Choroid plexus epithelial cell (primary cell): ENCODE measurements around the gene BLOC1S4.

Source experiments
- DNase-seq: peaks from one replicate; pipeline ENCODE4 v3.0.0-alpha.2; 2010; ENCODE audit warnings: low read depth
- H3K4me3 ChIP-seq: 2 replicates; pipeline ENCODE4 v1.5.1; 2011; ENCODE audit warnings: low read depth, mild to moderate bottlenecking, control low read depth, low read length, moderate library complexity
- TF ChIP-seq, protein P1 (sequence below): conservative IDR thresholded peaks from 2 replicates; pipeline ENCODE4 v1.5.1; 2011; ENCODE audit warnings: low read depth, mild to moderate bottlenecking, control low read depth, inconsistent platforms, low read length, moderate library complexity

The BLOC1S4 gene

DNA sequence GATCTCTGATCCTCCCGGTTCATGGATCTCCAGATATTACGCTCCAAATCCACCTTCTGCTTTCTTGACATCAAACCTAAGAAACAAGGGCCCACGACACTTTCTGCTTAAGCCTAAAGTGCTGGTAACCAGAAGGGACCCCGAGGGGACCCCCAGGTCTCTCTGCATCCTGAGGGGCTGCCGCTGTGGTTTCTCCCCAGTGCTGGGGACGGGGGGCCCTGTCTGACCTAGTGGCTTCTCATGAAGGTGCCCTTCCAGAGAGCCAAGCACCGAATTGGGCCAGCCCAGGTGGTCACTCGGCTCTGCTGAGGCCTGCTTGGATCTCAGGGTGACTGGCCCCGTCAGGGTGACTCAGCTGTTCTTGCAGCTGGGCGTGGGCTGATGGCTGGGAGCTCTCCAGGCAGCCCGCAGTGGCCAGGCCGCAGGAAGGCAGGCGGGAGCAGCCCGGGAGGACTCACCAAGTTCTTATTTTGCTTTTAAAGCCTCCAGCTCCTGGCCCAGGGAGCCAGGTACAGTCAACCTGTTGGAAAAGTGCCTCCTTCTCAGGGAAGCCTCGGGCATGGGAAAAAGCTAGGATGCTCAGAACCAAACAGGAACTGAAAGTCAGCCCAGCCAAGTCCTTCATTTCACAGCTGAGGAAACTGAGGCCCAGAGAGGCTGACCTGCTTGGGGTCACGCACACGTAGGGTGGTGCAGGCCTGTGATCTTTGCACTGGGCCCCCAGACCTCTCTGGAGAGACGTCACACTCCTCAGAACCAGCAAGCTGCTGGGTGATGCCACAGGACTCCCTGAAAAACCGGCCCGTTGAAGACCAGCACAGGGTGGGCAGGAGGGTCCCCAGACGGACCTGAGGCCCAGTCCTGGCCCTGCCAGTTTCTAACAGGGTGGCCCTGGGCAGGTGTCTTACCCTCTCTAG is 16.7 kb downstream of the BLOC1S4 start:
- TF ChIP-seq, protein P1, sequence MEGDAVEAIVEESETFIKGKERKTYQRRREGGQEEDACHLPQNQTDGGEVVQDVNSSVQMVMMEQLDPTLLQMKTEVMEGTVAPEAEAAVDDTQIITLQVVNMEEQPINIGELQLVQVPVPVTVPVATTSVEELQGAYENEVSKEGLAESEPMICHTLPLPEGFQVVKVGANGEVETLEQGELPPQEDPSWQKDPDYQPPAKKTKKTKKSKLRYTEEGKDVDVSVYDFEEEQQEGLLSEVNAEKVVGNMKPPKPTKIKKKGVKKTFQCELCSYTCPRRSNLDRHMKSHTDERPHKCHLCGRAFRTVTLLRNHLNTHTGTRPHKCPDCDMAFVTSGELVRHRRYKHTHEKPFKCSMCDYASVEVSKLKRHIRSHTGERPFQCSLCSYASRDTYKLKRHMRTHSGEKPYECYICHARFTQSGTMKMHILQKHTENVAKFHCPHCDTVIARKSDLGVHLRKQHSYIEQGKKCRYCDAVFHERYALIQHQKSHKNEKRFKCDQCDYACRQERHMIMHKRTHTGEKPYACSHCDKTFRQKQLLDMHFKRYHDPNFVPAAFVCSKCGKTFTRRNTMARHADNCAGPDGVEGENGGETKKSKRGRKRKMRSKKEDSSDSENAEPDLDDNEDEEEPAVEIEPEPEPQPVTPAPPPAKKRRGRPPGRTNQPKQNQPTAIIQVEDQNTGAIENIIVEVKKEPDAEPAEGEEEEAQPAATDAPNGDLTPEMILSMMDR: no peak
- DNase-seq: peak; percentile 95
- no peak overlapping the region for H3K4me3 ChIP-seq

DNA sequence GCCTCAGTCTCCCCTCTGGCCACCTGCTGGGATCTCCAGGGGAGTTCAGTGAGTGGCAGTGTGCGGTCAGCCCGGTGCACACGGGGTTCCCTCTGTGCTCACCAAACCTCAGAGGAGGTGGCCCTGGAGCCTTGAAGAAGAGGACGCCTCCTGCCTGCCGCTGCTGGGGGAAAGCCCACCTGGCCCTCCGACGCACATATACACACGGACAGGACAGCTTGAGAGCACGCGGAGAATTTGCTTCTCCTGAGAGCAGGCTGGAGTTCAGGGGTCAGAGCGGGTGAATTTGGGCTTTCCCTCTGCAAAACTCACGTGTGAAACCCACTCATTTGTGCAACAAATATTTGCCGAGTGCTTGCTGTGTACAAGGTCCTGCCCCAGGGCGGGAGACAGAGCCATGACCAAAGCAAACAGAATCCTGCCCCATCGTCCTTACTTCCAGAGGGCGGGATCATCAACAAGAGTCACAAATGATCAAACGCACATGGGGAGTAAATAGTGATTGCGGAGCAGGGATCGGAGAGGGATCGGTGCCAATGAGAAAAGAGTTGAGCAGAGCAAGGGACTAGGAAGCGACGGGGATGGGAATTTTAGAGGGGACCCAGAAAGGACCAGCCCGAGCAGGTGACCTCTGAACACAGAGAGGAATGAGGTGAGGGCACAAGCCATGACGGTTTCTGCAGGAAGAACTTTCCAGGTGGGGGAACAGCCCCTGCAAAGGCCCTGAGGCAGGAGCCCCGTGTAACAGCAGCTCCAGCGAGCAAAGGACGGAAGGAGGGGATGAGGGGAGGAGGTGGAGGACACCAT is 17.6 kb downstream of the BLOC1S4 start:
- TF ChIP-seq, protein P1: no peak
- H3K4me3 ChIP-seq: no peak overlapping the region
- no peak for DNase-seq

DNA sequence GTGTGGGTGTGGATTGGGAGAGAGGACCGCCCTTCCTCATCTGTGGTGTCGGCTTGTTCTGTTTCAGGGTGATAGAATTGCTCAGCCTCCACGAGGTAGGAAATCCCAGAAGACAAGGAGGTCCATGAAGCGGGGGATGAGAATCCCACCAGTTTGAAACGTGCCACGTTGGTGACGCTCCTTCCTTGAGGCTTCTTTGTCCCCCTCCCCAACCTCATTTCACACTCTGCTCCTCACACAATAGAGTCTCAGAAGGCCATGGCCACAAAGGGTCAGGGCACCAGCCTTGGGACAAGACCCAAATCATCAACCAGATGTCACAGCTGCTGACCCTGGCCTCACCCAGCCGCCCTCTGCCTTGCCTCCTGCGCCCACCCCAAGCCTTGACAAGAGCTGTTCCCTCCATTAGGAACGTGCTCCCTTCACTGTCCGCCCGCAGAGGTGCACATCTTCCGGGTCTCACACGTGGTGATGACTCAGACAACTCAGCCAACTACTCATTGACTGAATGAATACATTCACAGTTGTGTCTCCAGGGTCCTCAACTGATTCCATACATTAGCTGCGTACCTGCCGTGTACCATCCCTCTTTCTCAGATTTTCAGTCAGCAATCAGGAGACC is 18.3 kb downstream of the BLOC1S4 start:
- DNase-seq: no peak
- no peak overlapping the region for H3K4me3 ChIP-seq
- TF ChIP-seq, protein P1: no peak

DNA sequence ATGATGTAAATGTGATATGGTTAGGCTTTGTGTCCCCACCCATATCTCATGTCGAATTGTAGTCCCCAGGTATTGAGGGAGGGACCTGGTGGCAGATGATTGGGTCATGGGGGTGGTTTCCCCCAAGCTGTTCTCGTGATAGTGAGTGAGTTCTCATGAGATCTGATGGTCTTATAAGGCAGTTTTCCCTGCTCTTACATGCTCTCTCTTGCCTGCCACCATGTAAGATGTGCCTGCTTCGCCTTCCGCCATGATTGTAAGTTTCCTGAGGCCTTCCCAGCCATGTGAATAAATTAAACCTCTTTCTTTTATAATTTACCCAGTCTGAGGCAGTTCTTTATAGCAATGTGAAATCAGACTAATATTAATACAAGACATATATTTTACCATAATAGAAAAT is 23.9 kb downstream of the BLOC1S4 start:
- no peak overlapping the region for H3K4me3 ChIP-seq
- TF ChIP-seq, protein P1: no peak
- no peak for DNase-seq

DNA sequence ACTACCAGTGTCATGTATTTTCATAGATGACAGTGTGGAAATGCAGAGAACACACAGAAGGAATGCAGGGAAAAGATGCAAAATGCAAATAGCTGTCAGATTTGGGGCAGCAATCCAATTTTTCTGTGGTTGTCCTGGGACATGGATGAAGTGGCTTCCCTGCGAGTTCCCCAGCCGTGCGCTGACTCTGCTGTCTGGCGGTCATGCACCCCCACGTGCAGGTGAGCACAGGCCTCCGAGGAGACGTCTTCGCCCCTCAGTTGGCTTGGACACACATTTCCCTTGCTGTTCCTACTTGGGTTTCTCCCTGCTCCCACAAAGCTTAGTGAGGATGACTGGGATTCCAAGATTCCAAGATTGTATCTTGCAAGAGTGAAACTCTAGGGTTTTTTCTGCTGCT is 24.4 kb downstream of the BLOC1S4 start:
- no peak overlapping the region for H3K4me3 ChIP-seq
- DNase-seq: no peak
- TF ChIP-seq, protein P1: no peak

DNA sequence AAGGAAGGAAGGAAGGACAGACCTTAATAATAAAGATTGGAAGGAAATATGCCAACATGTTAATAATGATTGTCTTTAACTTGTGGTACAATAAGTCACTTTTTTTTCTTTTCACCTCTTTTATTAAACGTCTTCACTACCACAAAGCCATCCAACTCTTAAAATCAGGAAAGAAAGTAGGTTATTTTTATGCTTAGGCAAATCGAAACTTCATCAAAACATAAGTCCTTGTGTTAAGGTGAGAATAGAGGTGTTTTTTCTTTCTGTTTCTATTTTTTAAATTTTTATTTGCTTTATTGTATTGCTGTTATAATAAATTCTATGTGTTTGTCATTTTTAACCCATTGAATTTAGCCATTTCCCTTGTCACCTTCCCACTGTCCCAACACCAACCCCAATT is 26.5 kb downstream of the BLOC1S4 start:
- TF ChIP-seq, protein P1: no peak
- no peak overlapping the region for H3K4me3 ChIP-seq
- DNase-seq: no peak
